ENCODE data around the gene ARHGEF11. TPM values are rescaled to one million over a fixed set of nuclear protein-coding genes. Genes with fewer than 3 reads are reported as not detected.

The ARHGEF11 gene
- polyA plus RNA-seq, 4 donors, result 13.2 to 31.5 (median 18.0) TPM

DNA sequence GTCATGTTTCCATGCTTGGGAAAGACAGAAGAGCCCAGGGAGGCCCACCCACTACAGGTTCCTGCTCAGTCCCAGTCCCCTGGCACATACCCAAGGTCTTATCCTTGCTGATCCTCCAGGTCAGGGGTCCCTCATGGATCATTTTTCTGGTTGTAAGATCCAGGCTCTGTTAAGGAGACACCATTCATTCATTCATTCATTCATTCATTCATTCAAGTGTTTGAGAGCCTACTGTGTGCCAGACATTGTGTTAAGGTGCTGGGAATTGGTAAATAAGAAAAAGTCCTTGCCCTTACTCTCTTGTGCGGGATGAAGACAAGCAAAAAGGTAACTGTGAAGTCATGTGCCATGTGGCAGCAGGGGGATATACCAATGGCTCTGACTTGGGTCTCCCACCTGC lies 101.3 kb downstream of the ARHGEF11 start:
- H3K9me3 ChIP-seq (ENCODE audit: control insufficient read depth in 2 of 2, insufficient read depth in 1 of 2, low read depth in 1 of 2, low read length in 1 of 2), result no peaks in the 10 kb centered on the region
- no peaks in the 10 kb centered on the region for H3K27me3 ChIP-seq (ENCODE audit: control insufficient read depth in 3 of 3, insufficient read depth in 3 of 3, low read length in 3 of 3)
- FAIRE-seq (no peak), DNase-seq (no peak)
- 90 to 94% (median 94%) methylated on average over 1 of the region's 1 CpG for WGBS, 3 donors
- no peaks in the 10 kb centered on the region for H3K4me1 ChIP-seq (ENCODE audit: control insufficient read depth in 3 of 3, insufficient read depth in 2 of 3, low read depth in 1 of 3, low read length in 2 of 3)
- H3K27ac ChIP-seq (ENCODE audit: low read depth in 1 of 3, low read length in 2 of 3), result no peak overlapping the region
- peaks cover 6 to 97% (median 20%) of the 10 kb centered on the region in 3 donors for H3K36me3 ChIP-seq (ENCODE audit: control insufficient read depth in 3 of 3, insufficient read depth in 2 of 3, low read depth in 1 of 3, low read length in 3 of 3)
- H3K4me3 ChIP-seq (ENCODE audit: low read depth in 1 of 3, low read length in 3 of 3), result no peak overlapping the region

GRCh38 chr1:156943756-156944155 lies 101.8 kb downstream of the ARHGEF11 start:
- Histone ChIP-seq H3K27me3 (ENCODE audit: control insufficient read depth in 3 of 3, insufficient read depth in 3 of 3, low read length in 3 of 3) (no peaks in the 10 kb centered on the region), H3K27ac (ENCODE audit: low read depth in 1 of 3, low read length in 2 of 3) (no peak overlapping the region), H3K4me3 (ENCODE audit: low read depth in 1 of 3, low read length in 3 of 3) (no peak overlapping the region), H3K36me3 (ENCODE audit: control insufficient read depth in 3 of 3, insufficient read depth in 2 of 3, low read depth in 1 of 3, low read length in 3 of 3) (peaks cover 6 to 97% (median 20%) of the 10 kb centered on the region in 3 donors), H3K9me3 (ENCODE audit: control insufficient read depth in 2 of 2, insufficient read depth in 1 of 2, low read depth in 1 of 2, low read length in 1 of 2) (no peaks in the 10 kb centered on the region), H3K4me1 (ENCODE audit: control insufficient read depth in 3 of 3, insufficient read depth in 2 of 3, low read depth in 1 of 3, low read length in 2 of 3) (no peaks in the 10 kb centered on the region)
- no peak for FAIRE-seq
- DNase-seq, result no peak
- 82 to 98% (median 87%) methylated on average over 3 of the region's 3 CpGs for WGBS, 3 donors

DNA sequence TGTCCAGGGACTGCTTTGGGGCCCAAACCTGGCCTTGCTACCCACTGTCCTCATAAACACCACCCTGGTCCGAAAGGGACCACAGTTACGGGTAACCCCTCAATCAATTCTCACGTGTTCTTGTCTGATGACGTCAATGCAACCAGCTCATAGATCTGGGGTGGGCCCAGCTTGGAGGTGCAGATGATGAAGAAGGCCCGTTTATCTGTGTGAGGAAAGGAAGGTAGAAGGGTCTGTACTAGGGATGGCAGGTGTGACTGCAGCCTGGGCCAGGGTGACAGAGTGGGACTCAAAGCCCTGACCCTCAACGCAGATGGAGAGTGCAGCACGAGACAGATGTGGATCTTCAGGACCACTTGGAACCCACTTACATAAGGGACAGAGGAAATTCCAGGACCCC lies 103.0 kb downstream of the ARHGEF11 start:
- Histone ChIP-seq H3K4me3 (ENCODE audit: low read depth in 1 of 3, low read length in 3 of 3) (no peak overlapping the region), H3K27ac (ENCODE audit: low read depth in 1 of 3, low read length in 2 of 3) (no peak overlapping the region), H3K4me1 (ENCODE audit: control insufficient read depth in 3 of 3, insufficient read depth in 2 of 3, low read depth in 1 of 3, low read length in 2 of 3) (no peaks in the 10 kb centered on the region), H3K27me3 (ENCODE audit: control insufficient read depth in 3 of 3, insufficient read depth in 3 of 3, low read length in 3 of 3) (no peaks in the 10 kb centered on the region), H3K36me3 (ENCODE audit: control insufficient read depth in 3 of 3, insufficient read depth in 2 of 3, low read depth in 1 of 3, low read length in 3 of 3) (peaks cover 6 to 97% (median 18%) of the 10 kb centered on the region in 3 donors), H3K9me3 (ENCODE audit: control insufficient read depth in 2 of 2, insufficient read depth in 1 of 2, low read depth in 1 of 2, low read length in 1 of 2) (no peaks in the 10 kb centered on the region)
- no peak for DNase-seq
- FAIRE-seq, result no peak
- WGBS, 3 donors, result 90 to 97% (median 92%) methylated on average over 7 of the region's 7 CpGs

DNA sequence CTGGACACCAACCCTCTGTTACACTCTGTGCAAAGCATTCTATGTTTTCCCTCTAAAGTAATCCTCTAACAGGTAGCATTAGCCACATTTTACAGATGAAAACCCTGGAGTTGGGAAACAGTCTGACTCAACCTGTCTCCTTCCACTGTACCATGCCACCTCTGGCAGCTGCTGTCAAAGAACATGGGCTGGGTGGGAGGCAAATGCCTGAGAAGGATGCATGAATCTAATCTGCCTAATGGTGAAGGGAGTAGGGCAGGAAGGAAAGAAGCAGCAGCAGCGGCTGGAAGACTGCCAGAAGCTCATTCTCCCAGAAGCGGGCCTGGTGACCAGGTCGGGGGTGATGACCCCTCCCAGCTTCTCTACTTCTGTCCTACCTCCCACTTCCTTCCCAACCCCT lies 103.4 kb downstream of the ARHGEF11 start:
- H3K27me3 ChIP-seq (ENCODE audit: control insufficient read depth in 3 of 3, insufficient read depth in 3 of 3, low read length in 3 of 3), result no peaks in the 10 kb centered on the region
- 81 to 100% (median 87%) methylated on average over 3 of the region's 3 CpGs for WGBS, 3 donors
- DNase-seq (no peak), FAIRE-seq (no peak)
- H3K4me1 ChIP-seq (ENCODE audit: control insufficient read depth in 3 of 3, insufficient read depth in 2 of 3, low read depth in 1 of 3, low read length in 2 of 3), result no peaks in the 10 kb centered on the region
- H3K9me3 ChIP-seq (ENCODE audit: control insufficient read depth in 2 of 2, insufficient read depth in 1 of 2, low read depth in 1 of 2, low read length in 1 of 2), result no peaks in the 10 kb centered on the region
- H3K36me3 ChIP-seq (ENCODE audit: control insufficient read depth in 3 of 3, insufficient read depth in 2 of 3, low read depth in 1 of 3, low read length in 3 of 3), result peaks cover 6 to 97% (median 18%) of the 10 kb centered on the region in 3 donors
- H3K27ac ChIP-seq (ENCODE audit: low read depth in 1 of 3, low read length in 2 of 3), result no peak overlapping the region
- H3K4me3 ChIP-seq (ENCODE audit: low read depth in 1 of 3, low read length in 3 of 3), result no peak overlapping the region

GRCh38 chr1:156941675-156942074 lies 103.9 kb downstream of the ARHGEF11 start:
- H3K27ac ChIP-seq (ENCODE audit: low read depth in 1 of 3, low read length in 2 of 3), result no peak overlapping the region
- peaks cover 6 to 97% (median 20%) of the 10 kb centered on the region in 3 donors for H3K36me3 ChIP-seq (ENCODE audit: control insufficient read depth in 3 of 3, insufficient read depth in 2 of 3, low read depth in 1 of 3, low read length in 3 of 3)
- H3K4me3 ChIP-seq (ENCODE audit: low read depth in 1 of 3, low read length in 3 of 3), result no peak overlapping the region
- DNase-seq (no peak), FAIRE-seq (no peak)
- 85 to 93% (median 89%) methylated on average over 10 of the region's 10 CpGs for whole genome bisulfite sequencing, 3 donors
- H3K4me1 ChIP-seq (ENCODE audit: control insufficient read depth in 3 of 3, insufficient read depth in 2 of 3, low read depth in 1 of 3, low read length in 2 of 3), result no peaks in the 10 kb centered on the region
- H3K9me3 ChIP-seq (ENCODE audit: control insufficient read depth in 2 of 2, insufficient read depth in 1 of 2, low read depth in 1 of 2, low read length in 1 of 2), result no peaks in the 10 kb centered on the region
- H3K27me3 ChIP-seq (ENCODE audit: control insufficient read depth in 3 of 3, insufficient read depth in 3 of 3, low read length in 3 of 3), result no peaks in the 10 kb centered on the region

DNA sequence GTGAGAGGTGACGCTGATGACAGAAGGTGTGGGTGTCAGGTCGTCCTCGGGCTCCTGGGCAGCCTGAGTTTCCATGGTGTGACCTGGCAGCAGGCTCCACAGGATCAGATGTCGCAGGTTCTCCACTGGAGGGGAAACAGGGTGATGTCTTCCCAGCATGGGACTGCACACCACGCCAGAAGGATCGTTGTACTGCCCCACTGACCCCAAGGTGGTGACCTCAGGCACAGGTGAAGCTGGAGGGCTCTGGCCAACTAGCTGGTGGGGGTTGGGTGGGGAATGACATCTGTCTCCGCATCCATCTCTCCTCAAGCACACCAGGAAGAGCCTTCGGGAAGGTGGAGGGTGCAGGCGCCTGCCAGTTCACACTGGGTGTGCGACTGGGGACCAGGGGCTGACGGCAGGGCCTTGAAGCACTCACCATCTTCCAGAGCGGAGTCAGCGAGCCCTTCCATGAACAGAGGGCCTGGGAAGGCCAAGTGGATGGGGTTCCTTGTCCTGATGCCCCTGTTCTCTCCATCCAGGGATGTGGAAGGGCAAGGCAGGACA lies 105.7 kb downstream of the ARHGEF11 start:
- 88 to 91% (median 89%) methylated on average over 12 to 13 of the region's 13 CpGs for WGBS, 3 donors
- FAIRE-seq, result no peak
- Histone ChIP-seq H3K27me3 (ENCODE audit: control insufficient read depth in 3 of 3, insufficient read depth in 3 of 3, low read length in 3 of 3) (no peaks in the 10 kb centered on the region), H3K27ac (ENCODE audit: low read depth in 1 of 3, low read length in 2 of 3) (no peak overlapping the region), H3K9me3 (ENCODE audit: control insufficient read depth in 2 of 2, insufficient read depth in 1 of 2, low read depth in 1 of 2, low read length in 1 of 2) (no peaks in the 10 kb centered on the region), H3K4me3 (ENCODE audit: low read depth in 1 of 3, low read length in 3 of 3) (no peak overlapping the region), H3K36me3 (ENCODE audit: control insufficient read depth in 3 of 3, insufficient read depth in 2 of 3, low read depth in 1 of 3, low read length in 3 of 3) (peaks cover 6 to 96% (median 17%) of the 10 kb centered on the region in 3 donors), H3K4me1 (ENCODE audit: control insufficient read depth in 3 of 3, insufficient read depth in 2 of 3, low read depth in 1 of 3, low read length in 2 of 3) (no peaks in the 10 kb centered on the region)
- no peak for DNase-seq

- FAIRE-seq, result no peak
- Histone ChIP-seq H3K4me1 (ENCODE audit: control insufficient read depth in 3 of 3, insufficient read depth in 2 of 3, low read depth in 1 of 3, low read length in 2 of 3) (no peaks in the 10 kb centered on the region), H3K27ac (ENCODE audit: low read depth in 1 of 3, low read length in 2 of 3) (no peak overlapping the region), H3K9me3 (ENCODE audit: control insufficient read depth in 2 of 2, insufficient read depth in 1 of 2, low read depth in 1 of 2, low read length in 1 of 2) (no peaks in the 10 kb centered on the region), H3K36me3 (ENCODE audit: control insufficient read depth in 3 of 3, insufficient read depth in 2 of 3, low read depth in 1 of 3, low read length in 3 of 3) (peaks cover 6 to 96% (median 13%) of the 10 kb centered on the region in 3 donors), H3K27me3 (ENCODE audit: control insufficient read depth in 3 of 3, insufficient read depth in 3 of 3, low read length in 3 of 3) (no peaks in the 10 kb centered on the region), H3K4me3 (ENCODE audit: low read depth in 1 of 3, low read length in 3 of 3) (no peak overlapping the region)
- 72 to 83% (median 83%) methylated on average over 7 of the region's 7 CpGs for WGBS, 3 donors
- DNase-seq, result no peak
These were observed 106.7 kb downstream of the ARHGEF11 start for GRCh38 chr1:156938813-156939212.

DNA sequence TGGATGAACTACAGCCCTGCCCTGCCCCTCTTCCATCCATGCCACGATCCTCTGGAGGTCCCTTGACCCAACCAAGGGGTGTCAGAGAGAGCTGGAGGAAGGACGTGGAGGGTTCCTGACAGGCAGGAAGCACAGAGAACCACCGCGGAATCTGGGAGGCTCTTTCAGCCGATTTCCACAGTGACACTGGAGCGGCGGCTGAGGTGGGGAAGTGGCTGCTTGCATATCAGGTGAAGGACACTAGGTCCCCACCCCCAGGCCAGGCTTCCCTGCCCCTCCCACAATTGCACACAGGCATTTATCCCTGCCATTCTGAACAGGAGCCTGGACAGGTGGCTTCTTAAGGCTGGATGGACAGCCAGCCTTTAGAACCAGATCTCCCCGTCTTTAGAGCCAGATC lies 107.7 kb downstream of the ARHGEF11 start:
- FAIRE-seq, result no peak
- WGBS, 3 donors, result 72 to 87% (median 79%) methylated on average over 8 of the region's 8 CpGs
- H3K36me3 ChIP-seq (ENCODE audit: control insufficient read depth in 3 of 3, insufficient read depth in 2 of 3, low read depth in 1 of 3, low read length in 3 of 3), result peaks cover 6 to 88% (median 13%) of the 10 kb centered on the region in 3 donors

GRCh38 chr1:156936721-156937220 lies 108.8 kb downstream of the ARHGEF11 start:
- Histone ChIP-seq H3K4me3 (ENCODE audit: low read depth in 1 of 3, low read length in 3 of 3) (no peak overlapping the region), H3K27ac (ENCODE audit: low read depth in 1 of 3, low read length in 2 of 3) (no peak overlapping the region), H3K36me3 (ENCODE audit: control insufficient read depth in 3 of 3, insufficient read depth in 2 of 3, low read depth in 1 of 3, low read length in 3 of 3) (peaks cover 0 to 78% (median 13%) of the 10 kb centered on the region in 3 donors), H3K9me3 (ENCODE audit: control insufficient read depth in 2 of 2, insufficient read depth in 1 of 2, low read depth in 1 of 2, low read length in 1 of 2) (no peaks in the 10 kb centered on the region), H3K27me3 (ENCODE audit: control insufficient read depth in 3 of 3, insufficient read depth in 3 of 3, low read length in 3 of 3) (no peaks in the 10 kb centered on the region), H3K4me1 (ENCODE audit: control insufficient read depth in 3 of 3, insufficient read depth in 2 of 3, low read depth in 1 of 3, low read length in 2 of 3) (no peaks in the 10 kb centered on the region)
- DNase-seq (no peak), FAIRE-seq (no peak)
- WGBS, 3 donors, result 79 to 93% (median 83%) methylated on average over 10 of the region's 10 CpGs

More for the DNA sequence above, 107.7 kb downstream of the ARHGEF11 start:
- Histone ChIP-seq H3K27me3 (ENCODE audit: control insufficient read depth in 3 of 3, insufficient read depth in 3 of 3, low read length in 3 of 3) (no peaks in the 10 kb centered on the region), H3K4me1 (ENCODE audit: control insufficient read depth in 3 of 3, insufficient read depth in 2 of 3, low read depth in 1 of 3, low read length in 2 of 3) (no peaks in the 10 kb centered on the region), H3K9me3 (ENCODE audit: control insufficient read depth in 2 of 2, insufficient read depth in 1 of 2, low read depth in 1 of 2, low read length in 1 of 2) (no peaks in the 10 kb centered on the region), H3K4me3 (ENCODE audit: low read depth in 1 of 3, low read length in 3 of 3) (no peak overlapping the region), H3K27ac (ENCODE audit: low read depth in 1 of 3, low read length in 2 of 3) (no peak overlapping the region)
- no peak for DNase-seq

Data from small intestine (tissue), 7 donors.